ENCODE data around the gene GPR180.

GPR180 gene

GRCh38 chr13:94640721-94641120, 39.1 kb downstream of the GPR180 start:
- no peaks in the 10 kb centered on the region for H3K4me1 ChIP-seq (ENCODE audit: insufficient read depth, low read length)
- DNase-seq (no peak), ATAC-seq (ENCODE audit: insufficient read depth, low read depth) (no peak)
- no peak overlapping the region for H3K4me2 ChIP-seq (ENCODE audit: insufficient read depth, low read length)
- H3K27ac ChIP-seq (ENCODE audit: low read length), result no peak overlapping the region
- H3K27me3 ChIP-seq (ENCODE audit: insufficient read depth, low read length, poor library complexity), result no peaks in the 10 kb centered on the region
- H3K9me3 ChIP-seq (ENCODE audit: insufficient read depth, low read length, severe bottlenecking), result no peaks in the 10 kb centered on the region
- no peaks in the 10 kb centered on the region for H3K79me2 ChIP-seq (ENCODE audit: insufficient read depth, low read length)
- no peak overlapping the region for H3K9ac ChIP-seq (ENCODE audit: low read depth, low read length)
- H2AFZ ChIP-seq (ENCODE audit: low read depth, low read length), result no peak overlapping the region; the same call in 1 of the 2 replicates
- H3K4me3 ChIP-seq (ENCODE audit: low read depth in 1 of 2, low read length in 2 of 2), result no peak overlapping the region
- no peaks in the 10 kb centered on the region for H4K20me1 ChIP-seq (ENCODE audit: insufficient read depth, low read length)
- TF ChIP-seq EZH2 (IDR thresholded peaks at IDR 0.05; ENCODE audit: borderline replicate concordance, low read depth, low read length, severe bottlenecking) (no peak), CTCF (IDR thresholded peaks at IDR 0.05; ENCODE audit: borderline replicate concordance, extremely low read depth, low read length, poor library complexity, severe bottlenecking) (no peak)
- no peaks in the 10 kb centered on the region for H3K36me3 ChIP-seq (ENCODE audit: insufficient read depth, low read length)

- Histone ChIP-seq H3K36me3 (ENCODE audit: insufficient read depth, low read length) (no peaks in the 10 kb centered on the region), H3K79me2 (ENCODE audit: insufficient read depth, low read length) (no peaks in the 10 kb centered on the region), H3K4me3 (ENCODE audit: low read depth in 1 of 2, low read length in 2 of 2) (no peak overlapping the region), H3K4me1 (ENCODE audit: insufficient read depth, low read length) (no peaks in the 10 kb centered on the region), H2AFZ (ENCODE audit: low read depth, low read length) (no peak overlapping the region), H3K9me3 (ENCODE audit: insufficient read depth, low read length, severe bottlenecking) (no peaks in the 10 kb centered on the region), H3K4me2 (ENCODE audit: insufficient read depth, low read length) (no peak overlapping the region), H4K20me1 (ENCODE audit: insufficient read depth, low read length) (no peaks in the 10 kb centered on the region), H3K27ac (ENCODE audit: low read length) (no peak overlapping the region), H3K9ac (ENCODE audit: low read depth, low read length) (no peak overlapping the region), H3K27me3 (ENCODE audit: insufficient read depth, low read length, poor library complexity) (no peaks in the 10 kb centered on the region)
- no peak for ATAC-seq (ENCODE audit: insufficient read depth, low read depth)
- no peak for TF ChIP-seq EZH2 (IDR thresholded peaks at IDR 0.05; ENCODE audit: borderline replicate concordance, low read depth, low read length, severe bottlenecking)
- TF ChIP-seq CTCF (IDR thresholded peaks at IDR 0.05; ENCODE audit: borderline replicate concordance, extremely low read depth, low read length, poor library complexity, severe bottlenecking), result no peak
- DNase-seq, result no peak
Measured at GRCh38 chr13:94641409-94641941, 39.8 kb downstream of the GPR180 start.

- Histone ChIP-seq H3K79me2 (ENCODE audit: insufficient read depth, low read length) (no peaks in the 10 kb centered on the region), H2AFZ (ENCODE audit: low read depth, low read length) (no peak overlapping the region), H3K36me3 (ENCODE audit: insufficient read depth, low read length) (no peaks in the 10 kb centered on the region), H3K4me3 (ENCODE audit: low read depth in 1 of 2, low read length in 2 of 2) (no peak overlapping the region), H3K9me3 (ENCODE audit: insufficient read depth, low read length, severe bottlenecking) (no peaks in the 10 kb centered on the region), H3K4me2 (ENCODE audit: insufficient read depth, low read length) (no peak overlapping the region), H3K4me1 (ENCODE audit: insufficient read depth, low read length) (no peaks in the 10 kb centered on the region), H3K27me3 (ENCODE audit: insufficient read depth, low read length, poor library complexity) (no peaks in the 10 kb centered on the region), H3K9ac (ENCODE audit: low read depth, low read length) (no peak overlapping the region), H4K20me1 (ENCODE audit: insufficient read depth, low read length) (no peaks in the 10 kb centered on the region), H3K27ac (ENCODE audit: low read length) (no peak overlapping the region)
- TF ChIP-seq CTCF (IDR thresholded peaks at IDR 0.05; ENCODE audit: borderline replicate concordance, extremely low read depth, low read length, poor library complexity, severe bottlenecking), result no peak
- TF ChIP-seq EZH2 (IDR thresholded peaks at IDR 0.05; ENCODE audit: borderline replicate concordance, low read depth, low read length, severe bottlenecking), result no peak
- ATAC-seq (ENCODE audit: insufficient read depth, low read depth), result no peak
- no peak for DNase-seq
Measured at GRCh38 chr13:94646904-94647303, 45.2 kb downstream of the GPR180 start.

- no peaks in the 10 kb centered on the region for H3K79me2 ChIP-seq (ENCODE audit: insufficient read depth, low read length)
- peaks cover 6% of the 10 kb centered on the region for H3K27me3 ChIP-seq (ENCODE audit: insufficient read depth, low read length, poor library complexity)
- H3K9ac ChIP-seq (ENCODE audit: low read depth, low read length), result no peak overlapping the region
- no peak overlapping the region for H3K27ac ChIP-seq (ENCODE audit: low read length)
- no peak overlapping the region for H2AFZ ChIP-seq (ENCODE audit: low read depth, low read length)
- TF ChIP-seq EZH2 (IDR thresholded peaks at IDR 0.05; ENCODE audit: borderline replicate concordance, low read depth, low read length, severe bottlenecking) (no peak), CTCF (IDR thresholded peaks at IDR 0.05; ENCODE audit: borderline replicate concordance, extremely low read depth, low read length, poor library complexity, severe bottlenecking) (no peak)
- H3K4me1 ChIP-seq (ENCODE audit: insufficient read depth, low read length), result no peaks in the 10 kb centered on the region
- no peaks in the 10 kb centered on the region for H3K36me3 ChIP-seq (ENCODE audit: insufficient read depth, low read length)
- DNase-seq (no peak), ATAC-seq (ENCODE audit: insufficient read depth, low read depth) (no peak)
- H4K20me1 ChIP-seq (ENCODE audit: insufficient read depth, low read length), result no peaks in the 10 kb centered on the region
- no peak overlapping the region for H3K4me2 ChIP-seq (ENCODE audit: insufficient read depth, low read length)
- no peaks in the 10 kb centered on the region for H3K9me3 ChIP-seq (ENCODE audit: insufficient read depth, low read length, severe bottlenecking)
- H3K4me3 ChIP-seq (ENCODE audit: low read depth in 1 of 2, low read length in 2 of 2), result no peak overlapping the region
Measured at GRCh38 chr13:94656176-94656575, 54.5 kb downstream of the GPR180 start.
